Kidney tubule cell (primary cell): ENCODE measurements around the gene ZNF780B.
"Not testable (repeated sequence)": the region's sequence is repeated elsewhere in the genome, so short reads cannot be mapped to it uniquely, and the experiment has no call there.

Experiments
- DNase-seq: peaks from one replicate; pipeline ENCODE4 v3.0.0-alpha.2; 2018; ENCODE audit warnings: low spot score

ZNF780B gene

DNA sequence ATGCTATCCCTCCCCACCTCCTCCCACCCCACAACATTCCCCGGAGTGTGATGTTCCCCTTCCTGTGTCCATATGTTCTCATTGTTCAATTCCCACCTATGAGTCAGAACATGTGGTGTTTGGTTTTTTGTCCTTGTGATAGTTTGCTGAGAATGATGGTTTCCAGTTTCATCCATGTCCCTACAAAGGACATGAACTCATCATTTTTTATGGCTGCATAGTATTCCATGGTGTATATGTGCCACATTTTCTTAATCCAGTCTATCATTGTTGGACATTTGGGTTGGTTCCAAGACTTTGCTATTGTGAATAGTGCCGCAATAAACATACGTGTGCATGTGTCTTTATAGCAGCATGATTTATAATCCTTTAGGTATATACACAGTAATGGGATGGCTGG, 18.0 kb downstream of the ZNF780B start:
- DNase-seq, result not testable (repeated sequence)

DNA sequence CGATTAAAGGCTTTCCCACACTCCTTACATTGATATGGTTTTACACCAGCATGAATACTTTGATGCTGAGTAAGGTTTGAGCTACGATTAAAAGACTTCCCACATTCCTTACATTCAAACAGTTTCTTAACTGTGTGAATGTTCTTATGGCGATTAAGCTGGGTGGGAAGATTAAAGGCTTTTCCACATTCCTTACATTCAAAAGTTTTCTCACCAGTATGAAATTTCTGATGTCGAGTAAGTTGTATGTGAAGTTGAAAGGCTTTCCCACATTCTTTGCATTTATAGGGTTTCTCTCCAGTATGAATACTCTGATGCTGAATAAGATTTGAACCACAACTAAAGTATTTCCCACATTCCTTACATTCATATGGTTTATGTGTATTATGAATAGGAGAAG, 20.0 kb downstream of the ZNF780B start:
- DNase-seq, result peak; percentile 12

DNA sequence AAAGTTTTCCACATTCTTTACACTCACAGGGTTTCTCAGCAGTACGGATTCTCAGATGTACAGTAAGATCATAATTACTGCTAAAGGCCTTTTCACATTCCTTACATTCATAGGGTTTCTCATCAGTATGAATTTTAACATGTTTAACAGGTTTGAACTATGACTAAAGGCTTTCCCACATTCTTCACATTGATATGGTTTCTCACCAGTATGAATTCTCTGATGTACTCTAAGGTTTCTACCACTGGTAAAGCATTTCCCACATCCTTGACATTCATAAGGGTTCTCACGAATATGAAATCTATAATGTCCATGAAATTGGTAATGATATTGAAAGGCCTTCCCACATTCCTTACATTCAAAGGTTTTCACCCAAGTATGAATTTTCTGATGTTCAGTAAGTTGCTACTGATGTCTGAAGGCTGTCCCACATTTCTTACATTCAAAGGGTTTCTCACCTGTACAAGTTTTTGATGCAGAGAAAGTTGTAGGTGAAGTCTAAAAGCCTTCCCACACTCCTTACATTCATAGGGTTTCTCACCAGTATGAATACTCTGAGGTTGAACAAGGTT, 22.0 kb downstream of the ZNF780B start:
- no peak for DNase-seq

DNA sequence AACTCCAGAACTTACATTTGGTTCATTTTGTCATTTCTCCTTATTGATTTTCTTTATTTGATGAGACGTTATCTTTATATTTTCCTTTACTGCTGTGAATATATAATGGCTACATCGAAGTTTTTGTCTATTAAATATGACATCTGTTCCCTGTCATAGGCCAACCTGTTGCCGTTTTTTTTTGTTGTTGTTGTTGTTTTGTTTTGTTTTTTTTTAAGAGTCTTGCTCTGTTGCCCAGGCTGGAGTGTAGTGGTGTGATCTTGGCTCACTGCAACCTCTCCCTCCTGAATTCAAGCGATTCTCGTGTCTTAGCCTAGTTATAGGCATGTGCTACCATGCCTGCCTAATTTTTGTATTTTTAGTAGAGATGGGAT, 29.4 kb downstream of the ZNF780B start:
- no peak for DNase-seq

DNA sequence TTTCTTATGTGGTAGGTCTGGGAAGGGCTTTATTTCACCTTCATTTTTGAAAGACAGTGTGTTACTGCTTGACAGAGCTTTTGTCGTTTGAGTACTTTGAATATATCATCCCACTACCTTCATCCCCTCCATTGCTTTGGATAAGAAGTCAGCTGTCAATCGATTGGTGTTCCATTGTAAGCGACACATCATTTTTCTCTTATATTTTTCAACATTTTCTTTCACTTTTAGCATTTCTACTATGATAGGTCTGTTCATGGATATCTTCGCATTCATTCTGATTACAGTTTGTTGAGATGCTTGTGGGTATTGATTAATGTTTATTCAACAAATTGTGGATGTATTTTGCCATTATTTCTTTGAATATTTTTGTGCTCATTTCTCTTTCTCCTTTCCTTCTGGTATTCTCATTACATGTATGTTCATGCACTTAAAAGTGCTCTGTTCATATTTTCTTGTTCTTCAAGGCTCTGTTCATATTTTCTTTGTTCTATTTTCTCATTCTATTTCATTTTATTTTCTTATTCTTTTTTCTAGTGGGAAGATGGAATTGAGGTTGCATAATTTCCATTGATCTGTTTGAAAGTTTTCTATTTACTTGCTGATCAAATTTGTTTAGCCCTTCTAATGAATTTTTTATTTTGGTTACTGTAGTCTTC, 30.0 kb downstream of the ZNF780B start:
- no peak for DNase-seq

DNA sequence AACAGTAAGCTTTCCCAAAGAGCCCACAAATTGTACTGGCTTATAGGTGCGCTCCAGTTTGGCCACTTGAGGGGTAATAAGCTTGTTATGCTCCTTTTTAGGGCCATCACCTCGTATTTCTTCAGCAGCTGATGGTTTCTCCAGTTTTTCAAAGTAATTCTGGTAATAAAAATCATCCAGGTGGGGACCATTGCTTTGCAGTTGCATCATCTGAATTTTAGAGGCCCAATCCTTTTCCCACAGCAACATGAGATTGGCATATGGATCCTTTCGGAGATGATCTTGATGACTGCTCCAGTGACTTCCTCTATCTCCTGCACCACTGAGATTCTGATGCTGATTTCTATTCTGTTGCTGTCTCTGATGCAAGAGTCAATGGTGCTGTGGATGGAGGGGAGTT, 32.1 kb downstream of the ZNF780B start:
- DNase-seq, result no peak

DNA sequence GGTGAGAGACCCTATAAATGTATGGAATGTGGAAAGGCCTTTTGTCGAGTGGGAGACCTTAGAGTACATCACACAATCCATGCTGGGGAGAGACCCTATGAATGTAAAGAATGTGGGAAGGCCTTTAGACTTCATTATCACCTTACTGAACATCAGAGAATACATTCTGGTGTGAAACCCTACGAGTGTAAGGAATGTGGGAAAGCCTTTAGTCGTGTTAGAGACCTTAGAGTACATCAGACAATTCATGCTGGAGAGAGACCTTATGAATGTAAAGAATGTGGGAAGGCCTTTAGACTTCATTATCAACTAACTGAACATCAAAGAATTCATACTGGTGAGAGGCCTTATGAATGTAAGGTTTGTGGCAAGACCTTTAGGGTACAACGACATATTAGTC, 42.0 kb downstream of the ZNF780B start:
- DNase-seq, result no peak

DNA sequence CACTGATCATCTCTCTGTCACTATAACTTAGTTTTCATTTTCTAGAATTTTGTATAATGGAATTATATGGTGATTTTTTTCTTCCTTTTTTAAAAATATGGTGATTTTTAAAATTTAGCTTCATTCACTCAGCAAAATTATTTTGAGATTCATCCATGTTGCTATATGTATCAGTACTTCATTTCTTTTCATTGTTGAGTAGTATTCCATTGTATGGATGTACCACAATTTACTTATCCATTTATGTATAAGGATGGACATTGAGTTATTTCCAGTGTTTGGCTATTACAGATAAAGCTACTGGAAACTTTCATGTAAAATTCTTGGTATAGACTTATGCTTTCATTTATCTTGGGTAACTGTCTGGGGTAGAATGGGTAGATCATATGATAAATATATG, 46.4 kb downstream of the ZNF780B start:
- no peak for DNase-seq

DNA sequence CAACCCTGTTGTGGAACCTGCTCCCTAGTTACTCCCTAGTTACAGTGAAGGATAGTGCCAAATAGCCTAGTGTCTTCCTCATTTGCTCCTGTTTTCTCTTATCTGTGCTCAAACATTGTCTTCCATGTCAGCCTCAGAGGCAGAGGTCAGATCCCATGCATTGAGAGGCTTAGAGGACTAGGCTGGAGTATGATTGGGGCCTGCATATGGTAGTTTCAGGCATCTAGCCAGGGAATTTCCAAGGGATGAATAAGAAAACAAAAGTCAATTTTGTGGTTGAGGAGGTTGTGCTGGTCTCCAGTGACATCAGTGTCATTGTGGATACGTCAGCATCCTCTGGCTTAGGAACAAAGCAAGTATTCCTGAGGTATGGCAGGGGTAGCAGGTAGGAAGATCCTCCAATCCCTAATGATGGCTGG, 49.7 kb downstream of the ZNF780B start:
- peak; percentile 90 for DNase-seq

DNA sequence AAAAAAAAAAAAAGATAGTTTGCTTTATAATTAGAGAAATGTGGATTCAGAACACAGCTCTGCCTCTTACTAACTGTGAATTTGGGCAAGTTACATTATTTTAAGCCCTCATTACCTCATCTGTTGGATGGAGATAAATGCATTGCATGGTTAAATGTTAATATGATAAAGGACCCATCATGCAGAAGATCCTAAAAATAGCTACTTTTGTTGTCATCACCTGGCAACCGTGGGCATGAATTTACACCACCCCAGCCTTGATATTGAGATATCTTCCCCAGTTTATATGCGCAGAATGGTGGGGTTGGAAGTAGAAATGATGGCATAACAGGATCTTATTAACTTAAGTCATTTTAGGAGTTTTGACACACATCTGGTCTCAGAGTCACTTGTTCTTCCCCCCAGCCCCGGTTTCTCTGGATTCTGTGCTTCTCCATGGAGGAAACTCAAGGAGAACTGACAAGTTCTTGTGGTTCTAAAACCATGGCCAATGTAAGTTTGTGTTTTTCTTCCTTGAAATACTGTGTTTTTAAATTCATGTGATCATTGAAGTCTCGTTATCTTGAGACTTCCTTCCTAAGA, 50.2 kb downstream of the ZNF780B start:
- peak; percentile 6 for DNase-seq

DNA sequence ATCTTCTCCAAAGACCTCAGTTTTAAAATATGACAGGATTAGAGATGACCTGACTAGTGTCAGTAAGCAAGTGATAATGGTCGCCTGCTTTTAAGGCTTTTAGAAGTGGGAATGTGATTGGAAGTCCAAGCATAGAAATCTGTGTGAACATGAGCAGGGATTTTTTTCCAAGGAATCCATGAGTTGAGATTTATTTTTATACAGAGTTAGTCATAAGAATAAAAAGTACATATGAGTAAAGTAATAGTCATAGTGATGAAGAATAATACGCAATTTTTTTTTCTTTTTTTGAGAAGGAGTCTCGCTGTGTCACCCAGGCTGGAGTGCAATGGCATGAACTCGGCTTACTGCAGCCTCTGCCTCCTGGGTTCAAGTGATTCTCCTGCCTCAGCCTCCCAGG, 57.5 kb downstream of the ZNF780B start:
- no peak for DNase-seq

DNA sequence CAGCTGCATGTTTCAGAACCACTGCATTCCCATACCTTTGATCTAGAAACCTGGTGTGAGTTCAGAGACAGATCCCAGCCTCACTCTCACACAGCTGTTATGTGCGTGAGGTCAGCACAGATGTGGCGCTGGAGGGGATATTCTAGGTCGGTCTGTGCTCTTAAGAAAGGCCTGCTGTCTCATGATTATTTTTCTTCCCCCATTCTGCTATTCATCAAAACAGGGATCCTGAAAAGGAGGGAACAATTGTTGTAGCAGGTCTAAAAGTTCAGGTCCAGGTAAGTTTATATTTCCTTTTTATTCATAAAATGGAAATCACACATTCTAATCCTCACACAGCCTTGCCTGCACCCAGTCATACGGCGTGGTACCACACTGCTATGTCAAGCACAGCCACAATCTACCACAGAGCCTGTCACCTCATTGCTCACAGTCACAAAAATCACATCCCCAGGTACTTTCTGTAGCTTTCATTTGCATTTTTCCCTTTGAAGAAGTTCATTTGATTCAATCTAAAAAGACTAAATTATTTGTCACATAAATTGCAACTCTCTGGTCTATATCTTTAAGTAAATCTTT, 58.3 kb downstream of the ZNF780B start:
- DNase-seq, result no peak

DNA sequence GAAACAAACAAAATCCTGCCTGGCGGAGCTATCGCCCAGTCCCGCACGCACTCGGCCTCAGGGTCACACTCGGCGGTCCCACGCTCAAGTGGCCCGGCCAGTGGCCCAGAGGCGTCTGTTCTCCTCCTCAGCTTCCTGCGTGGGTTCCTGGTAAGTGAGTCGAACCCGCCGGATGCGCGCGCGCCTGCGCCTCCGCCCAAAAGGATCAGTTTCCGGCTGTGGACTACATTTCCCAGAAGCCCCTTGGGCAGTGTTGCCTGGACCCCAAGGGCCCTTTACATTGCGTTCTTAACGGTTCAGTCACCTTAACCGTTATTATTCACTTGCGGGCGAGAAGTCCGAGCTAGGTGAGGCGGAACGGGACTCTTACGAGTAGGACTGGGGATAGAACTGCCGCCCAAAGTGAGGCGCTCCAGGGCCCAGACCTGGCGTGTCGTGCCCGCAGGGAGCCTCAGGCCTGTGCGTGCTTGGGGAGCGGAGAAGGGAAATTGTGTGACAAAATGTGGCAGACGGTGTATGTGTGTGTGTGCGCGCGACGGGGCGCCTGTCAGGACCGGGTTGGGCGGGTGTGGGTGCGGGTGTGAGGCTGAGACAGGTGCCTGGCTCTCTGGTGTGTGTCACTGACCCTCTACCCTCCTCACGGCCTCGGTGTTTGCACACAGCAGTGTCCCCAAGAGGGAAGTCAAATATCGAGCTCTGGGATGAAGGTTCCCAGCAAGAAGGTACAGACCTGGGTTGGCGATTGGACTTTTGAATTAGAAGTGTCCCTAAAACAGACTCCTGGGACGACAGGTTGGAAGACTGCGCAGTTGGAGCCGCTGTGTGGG, 59.0 kb downstream of the ZNF780B start, which contains the start of gene ZNF546:
ZNF546 (plus strand) TSS at position 250 of the 827 bp plus-strand sequence. CDS start 1,267 bp downstream, outside the sequence.
- DNase-seq, result peak; percentile 93

DNA sequence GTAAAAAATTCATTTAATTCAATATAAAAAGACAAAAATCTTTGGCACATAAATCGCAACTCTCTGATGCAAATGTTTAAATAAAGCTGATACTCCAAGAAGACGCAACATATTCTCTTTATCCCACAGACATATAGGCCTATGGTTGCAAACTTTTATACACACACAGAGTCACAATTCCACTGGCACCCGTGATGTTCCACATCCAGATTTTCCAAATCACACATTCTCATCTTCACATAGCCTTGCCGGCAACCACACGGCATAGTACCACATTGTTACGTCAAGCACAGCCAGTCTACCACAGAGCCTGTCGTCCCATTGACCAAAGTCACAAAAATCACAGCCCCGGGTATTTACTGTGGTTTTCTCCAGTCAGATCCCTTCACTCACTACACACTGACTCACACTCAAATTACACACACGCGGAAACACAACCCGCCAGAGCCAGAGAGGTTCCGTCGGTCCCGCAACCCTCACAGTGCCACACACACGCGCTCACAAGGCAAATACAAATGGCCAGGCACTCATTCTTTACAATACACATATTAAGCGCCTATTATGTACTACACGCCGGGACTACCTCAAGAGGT, 59.7 kb downstream of the ZNF780B start:
- DNase-seq, result peak; percentile 68

DNA sequence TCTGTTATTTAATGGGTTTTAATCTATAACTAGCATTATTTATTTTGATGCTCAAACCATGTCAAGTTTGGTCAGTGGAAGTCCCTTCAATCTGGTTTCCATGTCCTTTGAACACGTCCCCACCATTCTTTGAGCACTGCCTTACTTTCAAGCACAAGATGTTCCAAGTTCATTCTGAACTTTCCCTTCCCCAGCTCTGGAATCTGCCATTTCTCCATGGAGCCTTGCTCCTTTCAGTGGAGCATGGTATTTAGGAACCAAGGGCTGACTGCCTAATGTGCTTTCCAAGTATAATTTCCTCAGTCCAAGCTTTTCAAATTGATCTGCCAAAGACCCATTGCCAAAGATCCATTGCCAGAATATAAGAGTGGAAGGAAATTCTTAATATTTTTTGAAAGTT, 60.2 kb downstream of the ZNF780B start:
- DNase-seq, result no peak

DNA sequence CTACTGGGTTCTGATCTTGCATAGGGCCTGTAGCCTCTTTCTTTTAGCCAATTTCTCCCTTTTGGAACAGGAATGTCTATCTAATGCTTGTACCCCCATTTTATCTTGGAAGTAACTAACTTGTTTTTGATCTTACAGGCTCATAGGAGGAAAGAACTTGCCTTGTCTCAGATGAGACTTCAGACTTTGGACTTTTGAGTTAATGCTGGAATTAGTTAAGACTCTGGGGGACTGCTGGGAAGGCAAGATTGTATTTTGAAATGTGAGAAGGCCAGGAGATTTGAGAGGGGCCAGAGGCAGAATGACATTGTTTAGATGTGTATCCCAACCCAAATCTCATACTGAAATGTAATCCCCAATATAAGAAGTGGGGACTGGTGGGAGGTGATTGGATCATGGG, 61.7 kb downstream of the ZNF780B start:
- DNase-seq, result no peak

DNA sequence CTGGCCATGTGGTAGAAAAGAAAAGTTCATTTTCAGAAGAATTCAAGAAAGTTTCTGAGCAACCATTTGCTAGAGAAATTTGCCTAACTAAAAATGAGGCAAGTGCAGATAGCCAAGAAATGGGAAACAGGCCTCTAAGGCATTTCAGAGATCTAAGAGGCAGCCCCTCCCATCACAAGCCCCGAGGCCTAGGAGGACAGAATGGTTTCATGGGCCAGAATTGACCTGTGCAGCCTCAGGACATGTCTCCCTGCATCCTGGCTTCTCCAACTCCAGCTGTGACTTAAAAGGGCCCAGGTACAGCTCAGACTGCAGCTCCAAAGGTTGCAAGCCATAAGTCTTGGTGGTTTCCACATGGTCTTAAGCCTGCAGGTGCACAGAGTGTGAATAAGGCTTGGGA, 62.4 kb downstream of the ZNF780B start:
- DNase-seq, result no peak

DNA sequence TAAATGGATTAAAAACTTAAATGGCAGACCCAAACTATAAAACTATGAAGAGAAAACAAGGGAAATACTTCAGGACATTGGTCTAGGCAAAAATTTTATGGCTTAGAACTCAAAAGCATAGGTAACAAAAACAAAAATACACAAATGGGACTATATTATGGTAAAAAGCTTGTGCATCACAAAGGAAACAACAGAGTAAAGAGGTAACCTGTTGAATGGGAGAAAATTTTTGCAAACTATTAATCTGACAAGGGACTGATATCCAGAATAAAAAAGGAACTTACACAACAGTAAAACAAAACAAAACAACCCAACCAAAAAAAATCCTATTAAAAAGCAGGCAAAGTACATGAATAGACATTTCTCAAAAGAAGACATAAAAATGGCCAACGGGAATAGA, 68.4 kb downstream of the ZNF780B start:
- DNase-seq, result no peak

DNA sequence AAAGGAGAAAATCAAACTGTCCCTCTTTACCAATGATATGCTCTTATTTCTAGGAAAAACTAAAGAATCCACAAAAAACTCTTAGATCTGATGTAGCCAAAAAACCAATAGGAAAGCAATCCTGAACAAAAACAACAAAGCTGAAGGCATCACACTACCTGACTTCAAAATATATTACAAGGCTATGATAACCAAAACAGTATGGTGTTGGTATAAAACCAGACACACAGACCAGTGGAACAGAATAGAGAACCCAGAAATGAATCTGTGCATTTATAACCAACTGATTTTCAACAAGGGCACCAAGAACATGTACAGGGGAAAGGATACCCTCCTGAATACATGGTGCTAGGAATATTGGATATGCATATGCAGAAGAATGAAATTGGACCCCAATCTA, 68.9 kb downstream of the ZNF780B start:
- no peak for DNase-seq

DNA sequence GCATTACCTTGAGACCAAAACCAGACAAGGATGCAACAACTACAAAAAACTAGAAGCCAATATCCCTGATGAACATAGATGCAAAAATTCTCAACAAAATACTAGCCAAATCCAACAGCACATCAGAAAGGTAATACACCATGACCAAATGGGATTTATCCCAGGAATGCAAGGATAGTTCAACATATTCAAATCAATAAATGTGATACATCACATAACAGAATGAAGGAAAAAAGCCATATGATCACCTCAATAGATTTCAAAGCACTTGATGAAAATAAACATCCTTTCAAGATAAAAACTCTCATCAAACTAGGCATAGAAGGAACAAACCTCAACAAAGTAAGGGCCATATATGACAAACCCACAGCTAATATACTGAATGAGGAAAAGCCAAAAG, 69.4 kb downstream of the ZNF780B start:
- no peak for DNase-seq

DNA sequence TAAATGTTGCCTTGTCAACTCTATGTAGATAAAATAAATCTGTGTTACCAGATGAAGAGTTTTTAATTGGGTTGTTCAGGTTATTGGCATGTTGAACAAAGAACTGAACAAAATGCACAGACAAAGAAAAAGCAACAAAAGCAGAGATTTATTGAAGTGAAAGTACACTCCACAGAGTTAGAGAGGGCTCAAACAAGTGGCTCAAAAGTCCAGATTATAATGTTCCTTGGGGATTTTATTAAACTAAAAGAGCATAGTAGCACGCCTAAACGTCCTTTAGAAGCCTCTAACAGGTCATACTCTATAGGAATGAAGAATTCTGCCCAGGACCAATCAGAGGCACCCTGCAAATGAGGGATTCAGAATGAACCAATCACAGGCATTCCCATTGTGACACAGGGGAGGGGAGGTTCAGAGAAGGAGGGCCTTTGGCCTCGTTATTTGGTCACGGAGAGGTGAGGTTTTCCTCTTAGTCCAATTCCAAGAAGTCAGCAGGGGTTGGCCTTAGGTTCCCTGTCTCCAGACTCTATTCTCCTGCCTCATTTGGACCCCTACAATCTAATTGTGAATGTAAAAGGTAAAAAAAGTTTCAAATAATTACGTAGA, 72.2 kb downstream of the ZNF780B start:
- no peak for DNase-seq

DNA sequence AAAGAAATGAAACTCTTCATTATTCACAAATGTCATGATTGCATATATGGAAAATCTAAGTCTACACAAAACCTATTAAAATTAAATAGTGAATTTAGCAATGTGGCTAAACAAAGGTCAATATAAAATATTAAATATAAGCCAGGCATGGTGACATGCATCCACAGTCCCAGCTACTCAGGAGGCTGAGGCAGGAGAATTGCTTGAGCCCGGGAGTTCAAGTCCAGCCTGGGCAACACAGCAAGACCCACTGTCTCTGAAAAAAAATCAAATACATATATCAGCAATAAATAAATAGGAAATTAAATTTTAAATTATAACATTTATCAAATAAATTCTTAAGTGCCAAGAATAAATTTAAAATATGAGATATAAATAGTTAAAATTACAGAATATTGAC, 73.1 kb downstream of the ZNF780B start:
- no peak for DNase-seq
